WI38 (cell line): ENCODE results near the gene SLC1A7.

Experiments used
- H3K4me3 ChIP-seq: 2 replicates; pipeline ENCODE4 v1.5.1; 2011; ENCODE audit warnings: low read depth, mild to moderate bottlenecking, control low read depth, low read length
- TF ChIP-seq, protein P1 (sequence below): IDR thresholded peaks from 2 replicates; pipeline ENCODE4 v1.5.1; 2012; ENCODE audit warnings: low read depth, mild to moderate bottlenecking, control low read depth, low read length

SLC1A7 gene

DNA sequence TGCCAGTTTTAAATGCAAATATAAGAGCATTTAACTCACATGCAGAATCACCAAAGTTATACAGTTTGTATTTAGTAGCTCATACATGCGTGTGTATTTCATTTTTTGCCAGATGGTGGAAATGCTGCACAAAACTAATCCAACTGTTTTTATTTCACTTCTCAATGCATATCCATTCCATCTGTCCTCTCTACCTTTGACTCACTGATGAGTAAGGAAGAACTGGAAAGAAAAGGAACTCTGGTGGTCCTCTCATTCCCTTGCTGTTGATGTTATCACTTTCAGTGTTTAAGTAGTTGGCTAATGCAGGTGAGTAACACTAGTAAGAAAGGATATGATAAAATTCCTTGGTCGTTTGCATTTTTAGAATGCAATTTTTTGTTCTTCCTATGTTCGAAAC lies 5.7 kb upstream of the SLC1A7 start:
- no peak overlapping the region for H3K4me3 ChIP-seq
- TF ChIP-seq, protein P1, sequence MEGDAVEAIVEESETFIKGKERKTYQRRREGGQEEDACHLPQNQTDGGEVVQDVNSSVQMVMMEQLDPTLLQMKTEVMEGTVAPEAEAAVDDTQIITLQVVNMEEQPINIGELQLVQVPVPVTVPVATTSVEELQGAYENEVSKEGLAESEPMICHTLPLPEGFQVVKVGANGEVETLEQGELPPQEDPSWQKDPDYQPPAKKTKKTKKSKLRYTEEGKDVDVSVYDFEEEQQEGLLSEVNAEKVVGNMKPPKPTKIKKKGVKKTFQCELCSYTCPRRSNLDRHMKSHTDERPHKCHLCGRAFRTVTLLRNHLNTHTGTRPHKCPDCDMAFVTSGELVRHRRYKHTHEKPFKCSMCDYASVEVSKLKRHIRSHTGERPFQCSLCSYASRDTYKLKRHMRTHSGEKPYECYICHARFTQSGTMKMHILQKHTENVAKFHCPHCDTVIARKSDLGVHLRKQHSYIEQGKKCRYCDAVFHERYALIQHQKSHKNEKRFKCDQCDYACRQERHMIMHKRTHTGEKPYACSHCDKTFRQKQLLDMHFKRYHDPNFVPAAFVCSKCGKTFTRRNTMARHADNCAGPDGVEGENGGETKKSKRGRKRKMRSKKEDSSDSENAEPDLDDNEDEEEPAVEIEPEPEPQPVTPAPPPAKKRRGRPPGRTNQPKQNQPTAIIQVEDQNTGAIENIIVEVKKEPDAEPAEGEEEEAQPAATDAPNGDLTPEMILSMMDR: no peak

DNA sequence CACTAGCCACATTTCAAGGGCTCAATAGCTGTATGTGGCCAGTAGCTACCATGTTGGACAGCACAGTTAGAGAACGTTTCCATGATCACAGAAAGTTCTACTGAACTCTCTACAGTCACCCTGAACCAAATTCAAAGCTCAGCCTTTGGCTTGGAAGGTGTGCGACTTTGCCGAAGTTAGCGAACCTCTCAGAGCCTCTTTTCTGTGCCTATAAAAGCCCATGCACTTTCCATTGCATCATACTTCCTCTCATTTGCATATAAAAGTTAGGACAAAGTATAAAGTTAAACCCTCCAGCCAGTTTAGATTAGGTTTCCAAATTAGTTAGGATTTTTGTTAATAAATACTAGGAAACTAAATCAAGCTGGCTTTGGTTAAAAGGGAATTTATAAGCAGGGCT lies 4.7 kb upstream of the SLC1A7 start:
- TF ChIP-seq, protein P1: no peak
- H3K4me3 ChIP-seq: no peak overlapping the region

DNA sequence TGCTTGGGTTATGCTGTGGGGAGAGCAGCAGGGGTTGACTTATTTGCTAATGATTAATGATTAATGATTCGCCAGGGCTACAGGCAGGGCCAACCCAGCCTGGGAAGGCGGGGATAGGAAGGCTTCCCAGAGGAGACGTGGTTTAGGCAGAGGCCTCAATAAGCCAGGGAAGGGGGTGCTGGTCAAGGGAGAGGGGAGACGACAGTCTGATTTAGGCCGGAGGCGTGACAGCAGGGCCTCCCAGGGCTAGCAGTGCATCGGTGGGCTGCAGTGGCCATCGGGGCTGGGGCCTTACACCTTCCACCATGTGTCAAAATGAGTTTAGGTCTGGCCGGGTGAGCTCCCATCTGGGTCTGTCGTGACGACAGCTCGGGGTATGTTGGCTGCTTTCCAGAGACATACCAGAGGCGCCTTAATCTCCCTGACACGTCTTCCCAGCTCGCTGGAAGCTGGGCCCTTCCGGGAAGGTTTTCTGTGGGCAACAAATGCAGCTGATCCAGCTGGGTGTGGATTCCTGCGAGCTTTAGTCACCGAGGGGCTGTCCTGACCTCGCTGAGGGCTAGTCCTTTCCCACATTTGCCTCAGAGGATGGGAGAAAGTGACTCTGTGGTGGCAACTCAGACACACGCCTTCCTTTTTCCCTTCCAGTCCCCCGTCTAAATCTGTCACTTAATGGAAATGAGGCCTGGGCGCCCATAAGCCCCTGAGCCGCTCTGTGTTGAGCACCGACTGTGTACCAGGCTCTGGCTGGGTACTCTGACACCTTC lies 3.7 kb upstream of the SLC1A7 start:
- H3K4me3 ChIP-seq: no peak overlapping the region
- TF ChIP-seq, protein P1: no peak

DNA sequence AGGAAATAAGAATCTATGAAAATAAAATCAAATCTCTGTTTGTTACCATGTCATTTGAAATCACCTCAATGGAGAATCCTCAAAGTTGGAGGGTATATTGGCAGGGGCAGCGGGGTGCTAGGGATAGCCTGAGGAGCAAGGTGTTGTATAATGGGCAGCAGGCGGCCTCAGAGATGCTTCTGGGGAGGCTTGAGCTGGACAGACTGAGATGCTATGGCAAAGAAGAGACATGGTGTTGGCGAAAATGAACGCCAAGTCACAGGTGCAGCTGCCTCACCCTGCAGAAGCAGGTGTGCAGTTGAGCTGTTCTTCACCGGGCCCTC lies 3.1 kb upstream of the SLC1A7 start:
- TF ChIP-seq, protein P1: no peak

DNA sequence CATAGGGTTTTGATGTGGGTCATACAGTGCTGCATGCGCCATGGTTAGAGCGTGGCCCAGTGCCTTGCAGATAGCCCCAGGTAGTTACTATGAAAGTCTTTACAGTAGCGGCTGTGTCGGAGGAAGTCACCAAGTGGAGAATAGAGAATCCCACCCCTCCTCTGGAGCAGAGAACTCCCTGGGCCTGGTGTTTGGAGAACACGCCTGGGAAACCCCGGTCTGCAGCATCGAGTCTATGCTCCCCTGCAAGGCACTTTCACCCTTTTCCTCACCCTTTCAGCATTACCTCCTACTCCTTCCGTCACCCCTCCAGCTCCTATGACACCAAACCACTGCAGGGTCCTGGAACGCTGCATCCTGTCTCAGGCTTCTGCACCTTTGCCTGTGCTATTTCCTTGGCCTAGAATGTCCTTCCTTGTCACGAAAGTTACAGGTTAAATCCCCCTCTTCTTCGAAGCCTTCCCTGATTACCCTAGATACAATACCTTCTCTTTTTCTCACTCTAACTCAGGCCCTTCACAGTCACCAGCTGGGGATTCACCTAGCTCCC lies 2.7 kb upstream of the SLC1A7 start:
- H3K4me3 ChIP-seq: no peak overlapping the region
- TF ChIP-seq, protein P1: no peak

More for the DNA sequence above, 3.1 kb upstream of the SLC1A7 start:
- H3K4me3 ChIP-seq: no peak overlapping the region

DNA sequence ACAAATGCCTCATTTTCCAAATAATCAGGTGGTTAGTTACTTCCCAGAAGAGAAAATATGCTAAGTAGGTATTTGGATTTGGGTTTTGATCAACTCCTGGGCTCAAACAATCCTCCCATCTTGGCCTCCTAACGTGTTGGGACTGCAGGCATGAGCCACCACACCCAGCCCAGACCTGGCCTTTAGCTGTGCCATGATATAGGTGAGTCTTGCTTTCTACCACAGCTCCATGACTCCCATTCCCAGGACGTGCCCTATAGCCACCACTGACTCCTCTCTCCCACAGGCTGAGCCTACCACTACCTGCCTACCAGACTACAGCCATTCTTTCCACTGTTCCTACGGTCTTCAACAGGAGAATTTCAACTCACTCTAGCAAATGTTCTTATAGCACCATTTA lies 1.8 kb upstream of the SLC1A7 start:
- H3K4me3 ChIP-seq: no peak overlapping the region
- TF ChIP-seq, protein P1: no peak

DNA sequence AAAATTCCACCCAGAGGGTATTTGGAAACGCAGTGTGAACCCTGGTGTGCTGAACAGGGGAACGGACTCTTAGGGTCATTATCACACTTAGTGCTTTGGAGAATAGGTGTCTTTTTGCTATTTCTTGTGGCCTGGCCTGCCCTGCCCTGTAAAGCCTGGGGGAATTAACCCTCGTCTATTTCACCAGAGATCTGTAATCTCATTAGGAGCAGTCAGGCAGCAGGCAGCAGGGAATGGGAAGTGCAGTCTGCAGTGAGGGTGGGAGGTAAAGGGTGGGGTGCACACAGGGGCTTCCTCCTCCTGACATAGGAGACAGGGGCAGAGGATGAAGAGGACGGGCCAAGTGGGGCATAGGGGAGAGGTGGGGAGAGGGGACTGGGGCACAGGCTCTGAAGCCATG lies 1.1 kb upstream of the SLC1A7 start:
- H3K4me3 ChIP-seq: no peak overlapping the region
- TF ChIP-seq, protein P1: no peak
